ENCODE data around the gene ZNF101.

GRCh38 chr19:19633711-19634515 is 34.7 kb upstream of the ZNF101 start:
- TF ChIP-seq CTCF (IDR thresholded peaks at IDR 0.05) (no peak), EP300 (IDR thresholded peaks at IDR 0.05) (no peak), POLR2A (IDR thresholded peaks at IDR 0.05) (no peak)

Measured in tibial nerve (tissue), 4 donors.